GM12878 (cell line): ENCODE data around the gene RIPPLY1.

Source experiments
- ATF3 ChIP-seq: IDR thresholded peaks from 2 replicates; pipeline ENCODE4 v1.6.1; 2011; ENCODE audit warnings: low read depth, mild to moderate bottlenecking, low read length, moderate library complexity, borderline replicate concordance; ENCODE audit errors: extremely low read depth
- CTCF ChIP-seq, 3 experiments: IDR thresholded peaks in 2 of 3; conservative IDR thresholded peaks in 1 of 3; 2 replicates each; pipeline ENCODE4 v1.5.1; 2011; ENCODE audit warnings: low read depth in 3 of 3, low read length in 3 of 3, mild to moderate bottlenecking in 3 of 3, control low read depth in 2 of 3, moderate library complexity in 2 of 3, inconsistent platforms in 1 of 3, mixed read lengths in 1 of 3; ENCODE audit not compliant: control insufficient read depth in 2 of 3, insufficient read depth in 1 of 3; ENCODE audit errors: extremely low read depth in 1 of 3
- EP300 ChIP-seq, 2 experiments: fragments of 150-350 bp in 1 of 2; IDR thresholded peaks; 2 replicates each; pipeline ENCODE4 v1.6.1; 2011 to 2012; ENCODE audit warnings: low read depth in 2 of 2, low read length in 2 of 2, borderline replicate concordance in 1 of 2, improper control_type of control experiment in 1 of 2, inconsistent platforms in 1 of 2; ENCODE audit not compliant: control insufficient read depth in 1 of 2
- GABPA ChIP-seq: IDR thresholded peaks from 2 replicates; pipeline ENCODE4 v1.6.1; 2014; ENCODE audit warnings: antibody characterized with exemption, low read depth, mild to moderate bottlenecking, inconsistent platforms
- PAX5 ChIP-seq: IDR thresholded peaks from 2 replicates; pipeline ENCODE4 v1.6.1; 2011; ENCODE audit warnings: low read depth, low read length, borderline replicate concordance
- PBX3 ChIP-seq: IDR thresholded peaks from 2 replicates; pipeline ENCODE4 v1.6.1; 2011; ENCODE audit warnings: mild to moderate bottlenecking, low read depth, low read length, moderate library complexity; ENCODE audit not compliant: insufficient replicate concordance
- POLR2AphosphoS5 ChIP-seq: IDR thresholded peaks from 2 replicates; pipeline ENCODE4 v1.6.1; 2011; ENCODE audit warnings: mild to moderate bottlenecking, low read length, inconsistent platforms
- SIN3A ChIP-seq: IDR thresholded peaks from 2 replicates; pipeline ENCODE4 v1.6.1; 2012; ENCODE audit warnings: low read depth, low read length, improper control_type of control experiment
- USF2 ChIP-seq: IDR thresholded peaks from 2 replicates; pipeline ENCODE4 v1.6.1; 2011; ENCODE audit warnings: low read depth, low read length, improper control_type of control experiment, borderline replicate concordance
- ZNF274 ChIP-seq: IDR thresholded peaks from one replicate; pipeline ENCODE4 v1.8.0; 2011; ENCODE audit not compliant: insufficient read length, insufficient read depth

- no peak for TF ChIP-seq PAX5
- TF ChIP-seq CTCF (IDR thresholded peaks at IDR 0.05 in 2 of 3, conservative IDR thresholded peaks at IDR 0.05 in 1 of 3; ENCODE audit: control insufficient read depth in 2 of 3, extremely low read depth in 1 of 3, insufficient read depth in 1 of 3, low read depth in 3 of 3, low read length in 3 of 3) = no peak
- no peak for TF ChIP-seq USF2
- TF ChIP-seq POLR2AphosphoS5 = no peak
- TF ChIP-seq SIN3A = no peak
- no peak for TF ChIP-seq EP300 (IDR thresholded peaks at IDR 0.05; ENCODE audit: borderline replicate concordance in 1 of 2, control insufficient read depth in 1 of 2, low read depth in 2 of 2, low read length in 2 of 2)
- no peak for TF ChIP-seq GABPA
- TF ChIP-seq ATF3 = no peak
- no peak for TF ChIP-seq ZNF274
- TF ChIP-seq PBX3 = no peak
Observed at GRCh38 chrX:106903291-106903824, at the start of gene RIPPLY1.
